Trophoblast cell (in vitro differentiated cells and primary cell): ENCODE data around the gene RAP1A.

ENCODE experiments used
- DNase-seq, 2 donors: peaks; one replicate each; pipeline ENCODE4 v3.0.0-alpha.2; 2016
- H2AFZ ChIP-seq: 2 replicates; pipeline ENCODE4 v1.6.1; 2013; ENCODE audit warnings: low read length, moderate library complexity, mild to moderate bottlenecking; ENCODE audit not compliant: insufficient read depth, poor library complexity
- H2AK5ac ChIP-seq: 2 replicates; pipeline ENCODE4 v1.6.1; 2013; ENCODE audit warnings: mild to moderate bottlenecking, low read length
- H2BK120ac ChIP-seq: 2 replicates; pipeline ENCODE4 v1.6.1; 2013; ENCODE audit warnings: low read length, mild to moderate bottlenecking, moderate library complexity; ENCODE audit not compliant: insufficient read depth, poor library complexity
- H2BK12ac ChIP-seq: 2 replicates; pipeline ENCODE4 v1.6.1; 2013; ENCODE audit warnings: mild to moderate bottlenecking, low read length, moderate library complexity
- H2BK5ac ChIP-seq: 2 replicates; pipeline ENCODE4 v1.6.1; 2013; ENCODE audit warnings: low read length, low read depth, moderate library complexity, mild to moderate bottlenecking; ENCODE audit not compliant: poor library complexity
- H3K14ac ChIP-seq: 2 replicates; pipeline ENCODE4 v1.6.1; 2013; ENCODE audit warnings: mild to moderate bottlenecking, low read length
- H3K18ac ChIP-seq: 2 replicates; pipeline ENCODE4 v1.6.1; 2013; ENCODE audit warnings: mild to moderate bottlenecking, low read length
- H3K23ac ChIP-seq: 2 replicates; pipeline ENCODE4 v1.6.1; 2013; ENCODE audit warnings: low read length
- H3K27ac ChIP-seq: 2 replicates; pipeline ENCODE4 v1.5.1; 2013; ENCODE audit warnings: low read depth, mild to moderate bottlenecking, inconsistent platforms, low read length, moderate library complexity
- H3K27me3 ChIP-seq: 2 replicates; pipeline ENCODE4 v1.6.1; 2013; ENCODE audit warnings: inconsistent platforms, mild to moderate bottlenecking, low read length, moderate library complexity; ENCODE audit not compliant: insufficient read depth
- H3K36me3 ChIP-seq, 2 experiments: 1 replicate in 1 of 2; 2 replicates in 1 of 2; pipeline ENCODE4 v1.6.1; 2013; ENCODE audit warnings: low read length in 2 of 2, mild to moderate bottlenecking in 2 of 2, moderate library complexity in 1 of 2; ENCODE audit not compliant: insufficient read depth in 2 of 2, control insufficient read depth in 1 of 2
- H3K4ac ChIP-seq: 2 replicates; pipeline ENCODE4 v1.6.1; 2013; ENCODE audit warnings: low read depth, mild to moderate bottlenecking, low read length, moderate library complexity
- H3K4me1 ChIP-seq, 2 experiments: 1 replicate in 1 of 2; 2 replicates in 1 of 2; pipeline ENCODE4 v1.6.1; 2013; ENCODE audit warnings: low read length in 2 of 2, mild to moderate bottlenecking in 2 of 2, moderate library complexity in 1 of 2; ENCODE audit not compliant: insufficient read depth in 2 of 2, control insufficient read depth in 1 of 2
- H3K4me2 ChIP-seq: 2 replicates; pipeline ENCODE4 v1.6.1; 2013; ENCODE audit warnings: inconsistent platforms, mild to moderate bottlenecking, low read length, moderate library complexity
- H3K4me3 ChIP-seq: 2 replicates; pipeline ENCODE4 v1.5.1; 2013; ENCODE audit warnings: mild to moderate bottlenecking, low read depth, low read length, inconsistent platforms
- H3K79me1 ChIP-seq: one replicate; pipeline ENCODE4 v1.6.1; 2013; ENCODE audit warnings: low read length
- H3K79me2 ChIP-seq: 2 replicates; pipeline ENCODE4 v1.6.1; 2013; ENCODE audit warnings: low read length, mild to moderate bottlenecking; ENCODE audit not compliant: control insufficient read depth, insufficient read depth, poor library complexity
- H3K9ac ChIP-seq: 2 replicates; pipeline ENCODE4 v1.6.1; 2013; ENCODE audit warnings: mild to moderate bottlenecking, low read length
- H3K9me3 ChIP-seq: 2 replicates; pipeline ENCODE4 v1.6.1; 2013; ENCODE audit warnings: low read depth, mild to moderate bottlenecking, control low read depth, inconsistent platforms, low read length; ENCODE audit not compliant: insufficient read depth
- H4K12ac ChIP-seq: 2 replicates; pipeline ENCODE4 v1.6.1; 2013; ENCODE audit warnings: low read depth, mild to moderate bottlenecking, low read length, moderate library complexity
- H4K8ac ChIP-seq: 2 replicates; pipeline ENCODE4 v1.6.1; 2013; ENCODE audit warnings: low read depth, mild to moderate bottlenecking, low read length, moderate library complexity
- H4K91ac ChIP-seq: one replicate; pipeline ENCODE4 v1.6.1; 2013; ENCODE audit warnings: low read depth, mild to moderate bottlenecking, low read length, moderate library complexity
- WGBS: extraction: QIAGEN DNeasy Blood & Tissue Kit; methylation state at CpG from one replicate; pipeline ENCODE4 v1.1.7; 2013; ENCODE audit warnings: missing lambda C conversion rate; ENCODE audit not compliant: insufficient read length, insufficient coverage; ENCODE audit errors: extremely low coverage; 5-methylcytosine and 5-hydroxymethylcytosine counted together

The RAP1A gene

DNA sequence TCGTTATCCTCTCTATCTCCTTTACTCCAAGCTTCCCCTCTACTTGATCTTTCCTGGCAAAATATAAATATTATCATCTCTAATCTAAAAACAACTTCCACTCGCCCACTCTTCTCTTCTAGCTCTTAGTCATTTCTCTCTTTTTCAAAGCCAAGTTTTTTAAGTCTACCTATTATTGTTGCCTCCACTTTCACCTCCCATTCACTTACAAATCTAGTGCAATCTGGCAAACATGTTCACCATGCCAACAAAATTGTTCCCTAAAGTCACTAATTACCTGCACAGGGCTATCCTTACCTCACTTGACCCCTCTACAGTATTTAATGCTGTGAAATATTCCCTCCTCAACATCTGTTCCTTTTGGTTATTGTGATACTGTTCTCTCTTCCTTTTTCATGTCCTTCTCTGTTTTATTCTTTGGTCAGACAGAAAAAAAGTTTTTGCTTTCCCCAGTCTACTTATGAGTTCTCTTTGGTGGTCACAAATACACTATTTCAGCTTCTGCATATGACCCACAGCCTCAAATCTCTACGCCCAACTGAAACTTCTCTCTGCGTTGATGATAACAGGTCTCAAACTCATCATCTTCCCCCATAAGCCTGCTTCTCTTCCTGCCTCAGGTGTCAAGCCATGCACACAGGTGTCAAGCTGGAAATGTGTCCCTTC lies 31.9 kb upstream of the RAP1A start:
- no peak overlapping the region for H2AFZ ChIP-seq
- H3K23ac ChIP-seq: no peak overlapping the region
- 100% methylated on average over 2 of the region's 4 CpGs for WGBS
- no peaks in the 10 kb centered on the region for H3K36me3 ChIP-seq
- no peak overlapping the region for H3K9ac ChIP-seq
- H3K79me2 ChIP-seq: no peaks in the 10 kb centered on the region
- no peak overlapping the region for H4K12ac ChIP-seq
- no peak overlapping the region for H4K91ac ChIP-seq
- no peak overlapping the region for H3K14ac ChIP-seq
- no peak overlapping the region for H2BK120ac ChIP-seq
- H3K18ac ChIP-seq: no peak overlapping the region
- H3K4me2 ChIP-seq: no peak overlapping the region
- no peak overlapping the region for H2BK5ac ChIP-seq
- peaks cover 0 to 6% of the 10 kb centered on the region in 2 experiments for H3K4me1 ChIP-seq
- H3K9me3 ChIP-seq: no peaks in the 10 kb centered on the region
- no peak overlapping the region for H2AK5ac ChIP-seq
- DNase-seq: no peak
- no peak overlapping the region for H3K4me3 ChIP-seq
- no peaks in the 10 kb centered on the region for H3K27me3 ChIP-seq
- H3K79me1 ChIP-seq: no peaks in the 10 kb centered on the region
- no peak overlapping the region for H2BK12ac ChIP-seq
- H3K27ac ChIP-seq: no peak overlapping the region
- no peak overlapping the region for H3K4ac ChIP-seq
- H4K8ac ChIP-seq: no peak overlapping the region

GRCh38 chr1:111591937-111592336 lies 27.7 kb upstream of the RAP1A start:
- no peak overlapping the region for H3K23ac ChIP-seq

GRCh38 chr1:111592389-111593361 lies 26.9 kb upstream of the RAP1A start:
- Histone ChIP-seq H3K9ac (no peak overlapping the region), H3K79me2 (no peaks in the 10 kb centered on the region), H3K27me3 (no peaks in the 10 kb centered on the region), H2AK5ac (no peak overlapping the region), H3K4me1 (peaks cover 2 to 10% of the 10 kb centered on the region in 2 experiments), H2BK120ac (no peak overlapping the region), H3K27ac (peak overlapping the region; percentile 55), H2BK12ac (no peak overlapping the region), H4K8ac (no peak overlapping the region), H3K4ac (no peak overlapping the region), H3K36me3 (no peaks in the 10 kb centered on the region), H2AFZ (no peak overlapping the region), H3K23ac (no peak overlapping the region), H4K91ac (no peak overlapping the region), H2BK5ac (no peak overlapping the region), H3K79me1 (no peaks in the 10 kb centered on the region), H3K4me2 (peak overlapping the region; percentile 52), H3K9me3 (no peaks in the 10 kb centered on the region), H3K18ac (no peak overlapping the region), H3K14ac (no peak overlapping the region), H4K12ac (no peak overlapping the region), H3K4me3 (no peak overlapping the region)
- peak; percentile 90 to 95 for DNase-seq
- WGBS: no CpG with 5 or more reads among the region's 11 CpGs

More at GRCh38 chr1:111591937-111592336, 27.7 kb upstream of the RAP1A start:
- no peaks in the 10 kb centered on the region for H3K79me1 ChIP-seq
- no peak overlapping the region for H3K27ac ChIP-seq
- H3K36me3 ChIP-seq: no peaks in the 10 kb centered on the region
- H3K4me3 ChIP-seq: no peak overlapping the region
- H4K12ac ChIP-seq: no peak overlapping the region
- no peak overlapping the region for H3K9ac ChIP-seq
- no peak overlapping the region for H2BK12ac ChIP-seq
- WGBS: no CpG with 5 or more reads among the region's 6 CpGs
- no peak overlapping the region for H4K91ac ChIP-seq
- H3K18ac ChIP-seq: no peak overlapping the region
- H2BK120ac ChIP-seq: no peak overlapping the region
- no peaks in the 10 kb centered on the region for H3K9me3 ChIP-seq
- H2AFZ ChIP-seq: no peak overlapping the region
- no peak overlapping the region for H2AK5ac ChIP-seq
- no peak overlapping the region for H3K4ac ChIP-seq
- H3K14ac ChIP-seq: no peak overlapping the region
- H2BK5ac ChIP-seq: no peak overlapping the region
- H3K4me2 ChIP-seq: no peak overlapping the region
- no peaks in the 10 kb centered on the region for H3K27me3 ChIP-seq
- H3K4me1 ChIP-seq: peaks cover 2 to 10% of the 10 kb centered on the region in 2 experiments
- DNase-seq: no peak
- H3K79me2 ChIP-seq: no peaks in the 10 kb centered on the region
- no peak overlapping the region for H4K8ac ChIP-seq

DNA sequence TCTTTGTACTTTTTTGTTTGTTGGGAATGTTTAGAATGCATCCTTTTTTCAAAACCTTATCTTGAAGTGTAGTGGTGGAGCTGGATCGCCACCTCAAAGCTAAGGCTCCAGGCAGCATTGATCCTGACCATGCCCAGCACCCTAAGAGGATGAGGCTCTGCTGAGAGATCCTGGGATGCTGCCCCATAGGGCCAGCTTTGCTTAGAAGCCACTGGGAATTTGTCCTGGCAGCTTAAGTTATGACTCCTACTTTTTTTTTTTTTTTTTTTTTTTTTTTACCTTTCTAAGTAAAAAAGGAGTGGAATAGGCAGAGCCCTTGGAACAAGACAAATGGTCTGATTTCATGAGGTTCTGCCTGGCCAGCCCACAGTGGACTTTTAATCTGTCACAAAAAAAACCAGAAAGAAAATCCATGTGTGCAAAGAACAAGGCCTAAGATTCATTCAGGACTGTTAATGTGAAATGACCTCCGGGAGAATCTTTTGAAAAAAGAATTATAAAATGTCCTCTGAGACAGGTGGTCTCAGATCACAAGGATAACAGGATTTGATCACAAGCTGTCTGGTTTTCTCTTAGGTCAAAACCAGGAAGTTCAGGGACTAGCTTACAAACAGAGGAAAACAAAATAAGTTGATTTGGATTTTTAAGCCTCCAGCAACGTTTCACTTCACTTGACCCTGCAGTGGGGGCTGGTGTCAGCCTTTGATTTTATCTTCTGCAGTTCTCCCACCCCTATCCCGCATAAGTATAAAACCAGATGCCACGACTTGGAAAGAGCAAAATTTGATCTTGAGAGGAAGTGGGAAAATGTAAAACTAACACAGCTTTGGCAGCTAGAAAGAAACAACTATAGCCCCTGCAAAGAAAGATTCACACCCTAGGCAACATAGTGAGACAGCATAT lies 25.9 kb upstream of the RAP1A start:
- no peaks in the 10 kb centered on the region for H3K79me1 ChIP-seq
- H4K91ac ChIP-seq: no peak overlapping the region
- H3K14ac ChIP-seq: no peak overlapping the region
- H2AK5ac ChIP-seq: no peak overlapping the region
- no peak overlapping the region for H2AFZ ChIP-seq
- no peak overlapping the region for H2BK120ac ChIP-seq
- H3K18ac ChIP-seq: no peak overlapping the region
- no peaks in the 10 kb centered on the region for H3K36me3 ChIP-seq
- DNase-seq: peak in 1 of 2 donors; percentile 10
- no peak overlapping the region for H3K4ac ChIP-seq
- H4K8ac ChIP-seq: no peak overlapping the region
- no peaks in the 10 kb centered on the region for H3K79me2 ChIP-seq
- WGBS: no CpG with 5 or more reads among the region's 5 CpGs
- peaks cover 2 to 10% of the 10 kb centered on the region in 2 experiments for H3K4me1 ChIP-seq
- H3K9me3 ChIP-seq: no peaks in the 10 kb centered on the region
- H3K27ac ChIP-seq: peak overlapping the region; percentile 39
- H3K9ac ChIP-seq: no peak overlapping the region
- H4K12ac ChIP-seq: no peak overlapping the region
- H2BK12ac ChIP-seq: no peak overlapping the region
- H3K4me2 ChIP-seq: peak overlapping the region; percentile 52
- H3K4me3 ChIP-seq: no peak overlapping the region
- H2BK5ac ChIP-seq: no peak overlapping the region
- H3K27me3 ChIP-seq: no peaks in the 10 kb centered on the region
- H3K23ac ChIP-seq: no peak overlapping the region
